Hippocampal formation (tissue), 2 donors: ENCODE data around the gene SLC25A33.

Experiments used
- DNase-seq, 2 donors: peaks; one replicate each; lab custom pipeline; 2025; lab: John Stamatoyannopoulos, UW

Gene SLC25A33

DNA sequence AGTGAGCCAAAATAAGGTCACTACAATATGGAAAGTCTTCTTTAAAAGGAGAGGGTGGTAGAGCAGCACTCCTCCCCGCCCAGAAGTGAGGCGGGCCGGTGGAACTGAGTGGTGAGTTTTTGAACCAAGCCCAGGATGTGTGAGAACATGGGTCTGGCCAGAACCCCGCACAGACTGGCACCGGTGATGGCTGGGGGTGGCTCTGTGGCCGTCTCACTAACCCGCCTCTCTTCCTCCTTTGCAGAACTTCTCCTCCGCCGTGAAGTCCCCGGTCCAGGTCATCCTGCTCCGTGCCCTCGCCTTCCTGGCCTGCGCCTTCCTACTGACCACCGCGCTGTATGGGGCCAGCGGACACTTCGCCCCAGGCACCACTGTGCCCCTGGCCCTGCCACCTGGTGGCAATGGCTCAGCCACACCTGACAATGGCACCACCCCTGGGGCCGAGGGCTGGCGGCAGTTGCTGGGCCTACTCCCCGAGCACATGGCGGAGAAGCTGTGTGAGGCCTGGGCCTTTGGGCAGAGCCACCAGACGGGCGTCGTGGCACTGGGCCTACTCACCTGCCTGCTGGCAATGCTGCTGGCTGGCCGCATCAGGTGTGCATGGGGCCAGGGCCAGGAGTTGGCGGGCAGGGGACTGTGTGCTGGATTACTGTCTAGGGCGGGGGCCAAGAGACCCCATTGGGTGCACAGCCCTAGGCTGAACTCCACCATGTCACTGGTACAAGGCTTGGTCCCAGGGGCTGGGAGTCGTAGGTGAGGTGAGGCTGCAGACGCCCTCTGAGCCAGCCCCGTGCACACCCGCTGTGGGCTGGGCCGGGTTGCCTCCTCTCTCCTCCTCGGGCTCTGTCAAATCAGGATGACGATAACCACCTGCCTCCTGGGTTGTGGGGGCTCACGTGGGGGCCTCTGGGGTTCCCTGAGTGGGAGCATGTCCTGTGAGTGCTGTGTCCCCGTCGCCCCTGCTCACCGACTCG lies 61.9 kb downstream of the SLC25A33 start:
- no peak for DNase-seq

- no peak for DNase-seq
These were observed 62.9 kb downstream of the SLC25A33 start for GRCh38 chr1:9601942-9602793.

- DNase-seq: no peak
These were observed 63.5 kb downstream of the SLC25A33 start for GRCh38 chr1:9602794-9603167.

- DNase-seq: no peak
These were observed 64.0 kb downstream of the SLC25A33 start for GRCh38 chr1:9603307-9603706.

- no peak for DNase-seq
These were observed 64.8 kb downstream of the SLC25A33 start for GRCh38 chr1:9603766-9604753.

GRCh38 chr1:9604836-9605235 lies 65.6 kb downstream of the SLC25A33 start:
- DNase-seq: no peak

DNA sequence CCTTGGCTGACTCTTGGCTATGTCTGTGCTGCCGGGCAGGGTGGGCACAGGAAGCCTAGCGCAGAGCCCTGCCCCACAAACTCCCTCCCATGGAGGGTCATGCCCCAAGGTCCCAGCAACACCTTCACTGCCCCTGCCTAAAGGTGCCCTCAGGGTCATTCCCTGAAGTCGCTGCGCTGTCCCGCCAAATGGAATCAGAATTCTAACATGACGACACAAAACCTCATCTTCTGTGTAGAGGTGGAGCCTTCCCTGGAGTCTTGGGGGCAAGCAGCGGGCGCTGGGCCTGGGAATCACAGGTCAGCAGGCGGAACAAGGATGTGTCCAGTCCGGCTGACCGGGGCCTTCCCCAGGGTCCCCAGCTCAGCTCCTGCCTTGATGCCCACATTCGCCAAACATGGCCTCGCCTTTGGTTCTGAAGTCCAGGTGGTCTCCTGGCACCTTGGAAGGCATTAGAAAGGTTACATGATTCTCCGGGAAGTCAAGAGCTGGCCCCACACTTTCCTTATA lies 66.7 kb downstream of the SLC25A33 start:
- no peak for DNase-seq

DNA sequence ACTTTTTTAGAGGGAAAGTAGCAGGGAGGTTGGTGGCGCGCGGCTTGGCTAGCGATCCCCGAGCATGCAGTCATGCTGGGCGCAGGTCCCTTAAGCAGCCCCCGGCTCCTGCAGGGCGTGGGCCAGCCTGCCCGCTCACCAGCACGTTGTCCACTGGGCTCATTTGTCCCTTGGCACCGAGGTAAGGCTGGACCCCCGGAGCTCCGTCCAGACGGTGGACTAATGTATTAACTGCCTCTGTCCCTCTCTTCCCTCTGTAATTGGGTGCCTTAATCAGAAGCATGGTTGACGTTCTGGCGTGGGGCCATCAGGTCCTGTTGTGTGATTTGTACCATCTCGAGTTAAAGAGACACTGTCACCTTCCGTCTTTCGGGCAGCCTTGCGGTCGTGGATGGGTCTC lies 67.2 kb downstream of the SLC25A33 start:
- DNase-seq: no peak

GRCh38 chr1:9606948-9607347 lies 67.7 kb downstream of the SLC25A33 start:
- peak in 1 of 2 donors; percentile 32 for DNase-seq

GRCh38 chr1:9607352-9607751 lies 68.1 kb downstream of the SLC25A33 start:
- DNase-seq: no peak

GRCh38 chr1:9609998-9610397 lies 70.7 kb downstream of the SLC25A33 start:
- DNase-seq: no peak

GRCh38 chr1:9610548-9610947 lies 71.3 kb downstream of the SLC25A33 start:
- no peak for DNase-seq

GRCh38 chr1:9611716-9612115 lies 72.5 kb downstream of the SLC25A33 start:
- DNase-seq: no peak

GRCh38 chr1:9612162-9612845 lies 73.0 kb downstream of the SLC25A33 start:
- no peak for DNase-seq

GRCh38 chr1:9612871-9613624 lies 73.8 kb downstream of the SLC25A33 start:
- no peak for DNase-seq

DNA sequence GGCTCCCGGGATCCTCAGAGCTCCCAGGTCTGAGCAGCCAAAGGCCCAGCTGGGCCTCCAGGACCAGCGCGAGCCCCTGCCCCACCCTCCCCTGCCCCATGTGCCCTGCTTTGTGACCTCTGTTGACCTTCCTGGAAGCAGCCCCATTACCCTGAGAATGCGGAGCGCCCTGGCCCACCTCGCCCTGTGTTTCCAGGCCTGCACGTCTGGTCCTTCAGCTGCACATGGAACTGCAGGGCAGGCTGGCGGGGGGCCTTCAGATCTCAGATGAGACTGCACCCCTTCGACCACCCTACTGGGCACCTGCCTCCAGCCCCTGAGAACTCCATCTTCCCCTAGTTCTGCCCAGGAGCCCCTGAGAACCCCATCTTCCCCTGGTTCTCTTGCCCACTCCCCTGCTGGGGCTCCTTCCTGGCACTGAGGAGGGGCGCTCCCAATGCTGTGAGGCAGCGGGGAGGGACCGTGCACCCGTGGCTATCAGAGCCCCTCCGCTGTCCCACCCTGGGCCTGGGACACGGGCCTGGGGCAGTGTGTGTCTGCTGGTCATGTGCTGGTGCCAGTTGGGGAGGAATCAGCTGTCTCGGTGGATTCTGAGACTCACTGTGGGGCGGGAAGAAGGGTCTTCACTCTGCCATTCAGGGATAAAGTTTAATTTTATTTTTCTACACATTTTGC lies 74.5 kb downstream of the SLC25A33 start:
- DNase-seq: no peak

- peak in 1 of 2 donors; percentile 31 for DNase-seq
These were observed 76.2 kb downstream of the SLC25A33 start for GRCh38 chr1:9615316-9616063.

GRCh38 chr1:9618909-9619679 lies 79.8 kb downstream of the SLC25A33 start:
- DNase-seq: no peak
